SU-DHL-6 (cell line): ENCODE measurements around the gene VWF.

Source experiments
- H2AFZ ChIP-seq: fragments of 200-600 bp; sonication (generic); 2 replicates; pipeline ENCODE4 v1.6.1; 2014; ENCODE audit warnings: low read depth, mild to moderate bottlenecking, moderate library complexity, mixed read lengths, antibody characterized with exemption, low read length; ENCODE audit not compliant: severe bottlenecking
- H3F3A ChIP-seq: fragments of 200-600 bp; shearing (Covaris generic); 2 replicates; pipeline ENCODE4 v1.6.0; 2016; ENCODE audit warnings: antibody characterized with exemption, mild to moderate bottlenecking; ENCODE audit not compliant: insufficient read depth
- H3K27ac ChIP-seq: fragments of 200-600 bp; sonication (generic); 2 replicates; pipeline ENCODE4 v1.5.1; 2016; ENCODE audit warnings: low read depth, mild to moderate bottlenecking, low read length, moderate library complexity, mixed read lengths
- H3K27me3 ChIP-seq: fragments of 200-600 bp; sonication (generic), shearing (Covaris generic); 2 replicates; pipeline ENCODE4 v1.6.0; 2014; ENCODE audit warnings: mild to moderate bottlenecking, low read length
- H3K36me3 ChIP-seq: fragments of 200-600 bp; sonication (generic); 2 replicates; pipeline ENCODE4 v1.6.1; 2014; ENCODE audit warnings: mild to moderate bottlenecking, low read length, mixed read lengths
- H3K4me2 ChIP-seq: fragments of 300-600, 200-600 bp; shearing (Covaris generic), sonication (generic); 2 replicates; pipeline ENCODE4 v1.6.0; 2014; ENCODE audit warnings: low read length, low read depth, mild to moderate bottlenecking; ENCODE audit not compliant: poor library complexity, severe bottlenecking
- H3K4me3 ChIP-seq: fragments of 200-600 bp; sonication (generic); 2 replicates; pipeline ENCODE4 v1.5.1; 2014; ENCODE audit warnings: antibody characterized with exemption, low read length, mild to moderate bottlenecking, mixed read lengths; ENCODE audit not compliant: insufficient read depth, poor library complexity, severe bottlenecking
- H3K79me2 ChIP-seq: fragments of 200-600 bp; sonication (generic); 2 replicates; pipeline ENCODE4 v1.6.1; 2014; ENCODE audit warnings: mild to moderate bottlenecking, low read length, moderate library complexity; ENCODE audit not compliant: insufficient read depth
- H3K9ac ChIP-seq: fragments of 200-600 bp; sonication (generic); 2 replicates; pipeline ENCODE4 v1.7.0; 2014; ENCODE audit warnings: mild to moderate bottlenecking, low read length
- H3K9me2 ChIP-seq: fragments of 200-600 bp; sonication (generic); replicated peaks from 2 replicates; pipeline ENCODE4 v1.6.1; 2014; ENCODE audit warnings: low read length; ENCODE audit not compliant: insufficient read depth
- H3K9me3 ChIP-seq: fragments of 200-600 bp; sonication (generic); 2 replicates; pipeline ENCODE4 v1.6.1; 2014; ENCODE audit warnings: low read length, mixed read lengths; ENCODE audit not compliant: insufficient read depth
- H4K20me1 ChIP-seq: fragments of 200-600 bp; sonication (generic); 2 replicates; pipeline ENCODE4 v1.6.1; 2014; ENCODE audit warnings: low read depth, mild to moderate bottlenecking, antibody characterized with exemption, low read length, moderate library complexity, mixed read lengths
- EZH2phosphoT487 ChIP-seq: fragments of 200-600 bp; sonication (generic), shearing (Covaris generic); conservative IDR thresholded peaks from 2 replicates; pipeline ENCODE4 v1.6.1; 2018; ENCODE audit warnings: mild to moderate bottlenecking, antibody characterized with exemption, low read length, moderate library complexity, mixed read lengths
- TF ChIP-seq, protein P1 (sequence below): fragments of 200-600 bp; sonication (generic); IDR thresholded peaks from one replicate; pipeline ENCODE4 v1.5.1; 2017; ENCODE audit warnings: antibody characterized with exemption, mild to moderate bottlenecking, low read length, moderate library complexity; ENCODE audit not compliant: insufficient read depth, poor library complexity, severe bottlenecking

Gene VWF

DNA sequence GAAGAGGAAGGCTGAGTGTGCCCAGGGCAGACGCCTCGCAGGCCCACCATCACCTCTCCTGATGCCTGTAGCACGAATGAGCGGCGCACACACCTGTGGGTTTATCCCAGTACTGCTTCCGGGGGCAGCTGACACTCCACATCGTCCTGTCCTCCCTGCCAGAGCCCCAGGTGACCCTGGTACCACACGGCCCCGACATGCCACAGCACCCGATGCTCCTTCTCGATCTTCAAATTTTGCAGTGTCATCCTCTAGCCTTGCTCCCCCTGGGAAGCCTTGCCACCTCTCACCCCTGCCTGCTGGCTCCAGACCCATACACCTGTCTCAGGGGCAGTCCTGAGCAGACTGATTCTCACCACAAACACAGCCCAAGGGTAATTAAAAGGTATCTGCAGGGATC is 220.0 kb downstream of the VWF start:
- Histone ChIP-seq H4K20me1 (no peaks in the 10 kb centered on the region), H3K36me3 (no peaks in the 10 kb centered on the region)
- TF ChIP-seq, protein P1, sequence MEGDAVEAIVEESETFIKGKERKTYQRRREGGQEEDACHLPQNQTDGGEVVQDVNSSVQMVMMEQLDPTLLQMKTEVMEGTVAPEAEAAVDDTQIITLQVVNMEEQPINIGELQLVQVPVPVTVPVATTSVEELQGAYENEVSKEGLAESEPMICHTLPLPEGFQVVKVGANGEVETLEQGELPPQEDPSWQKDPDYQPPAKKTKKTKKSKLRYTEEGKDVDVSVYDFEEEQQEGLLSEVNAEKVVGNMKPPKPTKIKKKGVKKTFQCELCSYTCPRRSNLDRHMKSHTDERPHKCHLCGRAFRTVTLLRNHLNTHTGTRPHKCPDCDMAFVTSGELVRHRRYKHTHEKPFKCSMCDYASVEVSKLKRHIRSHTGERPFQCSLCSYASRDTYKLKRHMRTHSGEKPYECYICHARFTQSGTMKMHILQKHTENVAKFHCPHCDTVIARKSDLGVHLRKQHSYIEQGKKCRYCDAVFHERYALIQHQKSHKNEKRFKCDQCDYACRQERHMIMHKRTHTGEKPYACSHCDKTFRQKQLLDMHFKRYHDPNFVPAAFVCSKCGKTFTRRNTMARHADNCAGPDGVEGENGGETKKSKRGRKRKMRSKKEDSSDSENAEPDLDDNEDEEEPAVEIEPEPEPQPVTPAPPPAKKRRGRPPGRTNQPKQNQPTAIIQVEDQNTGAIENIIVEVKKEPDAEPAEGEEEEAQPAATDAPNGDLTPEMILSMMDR: no peak
- TF ChIP-seq EZH2phosphoT487: no peak

DNA sequence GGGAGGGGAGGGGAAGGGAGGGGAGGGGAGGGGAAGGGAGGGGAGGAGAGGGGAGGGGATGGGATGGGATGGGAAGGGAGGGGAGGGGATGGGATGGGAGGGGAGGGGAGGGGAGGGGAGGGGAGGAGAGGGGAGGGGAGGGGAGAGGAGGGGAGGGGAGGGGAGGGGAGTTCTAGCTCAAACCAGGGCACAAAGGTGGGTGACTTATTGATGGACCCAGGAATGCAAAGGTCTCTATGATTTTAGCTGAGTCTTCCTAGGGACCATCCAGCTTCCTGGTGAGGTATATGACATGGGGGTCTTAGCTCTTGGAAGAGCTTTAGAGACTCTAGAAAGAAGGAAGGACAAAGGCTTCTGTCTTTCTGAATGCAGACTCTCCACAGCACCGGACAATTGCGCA is 221.7 kb downstream of the VWF start:
- no peaks in the 10 kb centered on the region for H3K9me3 ChIP-seq
- no peak overlapping the region for H2AFZ ChIP-seq
- H3K27me3 ChIP-seq: no peaks in the 10 kb centered on the region
- no peaks in the 10 kb centered on the region for H4K20me1 ChIP-seq
- no peaks in the 10 kb centered on the region for H3K79me2 ChIP-seq
- no peak overlapping the region for H3K4me3 ChIP-seq
- no peaks in the 10 kb centered on the region for H3K9me2 ChIP-seq
- no peak overlapping the region for H3K4me2 ChIP-seq
- H3F3A ChIP-seq: no peaks in the 10 kb centered on the region
- H3K27ac ChIP-seq: no peak overlapping the region
- no peak for TF ChIP-seq EZH2phosphoT487
- H3K9ac ChIP-seq: no peak overlapping the region
- H3K36me3 ChIP-seq: no peaks in the 10 kb centered on the region

More for the DNA sequence above, 220.0 kb downstream of the VWF start:
- Histone ChIP-seq H3K9me3 (no peaks in the 10 kb centered on the region), H3K4me3 (no peak overlapping the region), H3F3A (no peaks in the 10 kb centered on the region), H2AFZ (no peak overlapping the region), H3K27me3 (no peaks in the 10 kb centered on the region), H3K4me2 (no peak overlapping the region), H3K79me2 (no peaks in the 10 kb centered on the region), H3K9ac (no peak overlapping the region), H3K27ac (no peak overlapping the region), H3K9me2 (no peaks in the 10 kb centered on the region)

DNA sequence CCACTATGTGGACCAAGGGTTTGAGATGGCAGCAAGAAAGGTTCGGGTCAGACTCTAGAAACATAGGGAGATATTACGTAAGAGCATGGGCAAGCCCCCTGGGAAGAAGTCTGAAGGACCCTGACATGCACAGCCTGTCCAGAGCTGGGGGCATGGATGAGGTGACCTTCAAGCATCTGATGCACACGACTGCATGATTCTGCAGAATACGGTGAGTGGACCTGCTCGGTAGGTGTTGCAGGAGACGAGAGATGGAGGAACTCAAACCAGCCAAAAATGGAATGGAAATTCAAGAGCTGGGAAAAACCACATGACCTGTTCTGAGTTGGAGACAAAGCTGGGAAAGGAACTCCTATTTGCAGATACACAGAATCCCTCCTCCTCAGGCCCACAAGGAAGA is 223.1 kb downstream of the VWF start:
- Histone ChIP-seq H3K79me2 (no peaks in the 10 kb centered on the region), H3K27ac (no peak overlapping the region), H2AFZ (no peak overlapping the region), H3K4me3 (no peak overlapping the region), H3K9ac (no peak overlapping the region), H3F3A (no peaks in the 10 kb centered on the region), H3K4me2 (no peak overlapping the region), H3K27me3 (no peaks in the 10 kb centered on the region), H4K20me1 (no peaks in the 10 kb centered on the region), H3K36me3 (no peaks in the 10 kb centered on the region), H3K9me3 (no peaks in the 10 kb centered on the region), H3K9me2 (no peaks in the 10 kb centered on the region)
- no peak for TF ChIP-seq EZH2phosphoT487

DNA sequence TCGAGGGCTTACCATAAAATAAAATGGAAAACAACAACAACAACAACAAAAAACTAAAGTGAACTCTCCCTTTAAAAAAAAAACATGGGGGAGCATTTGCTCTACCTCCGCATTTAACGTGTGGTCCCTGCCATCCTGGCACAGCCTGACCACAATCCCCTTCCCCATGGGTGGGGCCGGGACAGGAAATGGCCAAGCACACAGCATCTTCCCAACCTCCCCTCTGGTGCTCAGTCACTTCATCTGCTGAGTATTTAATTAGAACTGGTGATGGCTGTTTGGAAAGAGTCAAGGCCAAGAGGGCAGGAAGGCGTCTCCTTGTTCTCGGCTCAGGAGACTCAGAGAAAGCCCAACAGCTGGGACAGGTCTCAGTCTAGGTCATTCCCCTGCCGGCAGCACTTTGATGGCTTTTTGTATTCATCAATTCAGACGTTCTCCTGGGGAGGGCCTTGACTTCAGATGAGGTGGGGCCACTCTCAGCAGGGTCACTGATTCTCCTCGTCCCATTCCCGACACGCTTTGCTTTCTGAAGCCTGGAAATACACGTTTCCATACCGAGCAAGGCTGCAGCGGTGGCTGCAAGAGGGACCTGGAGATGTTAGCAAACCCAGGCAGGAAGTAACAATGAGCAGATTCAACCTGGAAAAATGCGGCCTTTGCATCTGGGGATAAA is 223.8 kb downstream of the VWF start:
- no peak overlapping the region for H3K9ac ChIP-seq
- no peaks in the 10 kb centered on the region for H3K27me3 ChIP-seq
- TF ChIP-seq, protein P1: no peak
- TF ChIP-seq EZH2phosphoT487: no peak
- no peaks in the 10 kb centered on the region for H3K79me2 ChIP-seq
- H3K9me2 ChIP-seq: no peaks in the 10 kb centered on the region
- no peak overlapping the region for H3K27ac ChIP-seq
- no peaks in the 10 kb centered on the region for H3F3A ChIP-seq
- no peaks in the 10 kb centered on the region for H3K36me3 ChIP-seq
- H2AFZ ChIP-seq: no peak overlapping the region
- H3K4me3 ChIP-seq: no peak overlapping the region
- no peaks in the 10 kb centered on the region for H3K9me3 ChIP-seq
- H4K20me1 ChIP-seq: no peaks in the 10 kb centered on the region
- H3K4me2 ChIP-seq: no peak overlapping the region
